ENCODE data around the gene LRRN4CL.
"Not testable (repeated sequence)": the region's sequence is repeated elsewhere in the genome, so short reads cannot be mapped to it uniquely, and the experiment has no call there.

The LRRN4CL gene

DNA sequence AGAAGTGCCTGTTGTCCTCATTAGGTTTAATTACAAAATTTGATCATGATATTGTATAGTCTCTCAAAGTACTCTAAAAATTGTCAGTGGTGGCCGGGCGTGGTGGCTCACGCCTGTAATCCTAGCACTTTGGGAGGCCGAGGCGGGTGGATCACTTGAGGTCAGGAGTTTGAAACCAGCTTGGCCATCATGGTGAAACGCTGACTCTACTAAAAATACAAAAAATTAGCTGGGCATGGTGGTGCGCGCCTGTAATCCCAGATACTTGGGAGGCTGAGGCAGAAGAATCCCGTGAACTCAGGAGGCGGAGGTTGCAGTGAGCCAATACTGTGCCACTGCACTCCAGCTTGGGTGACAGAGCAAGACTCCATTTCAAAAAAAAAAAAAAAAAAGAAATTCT, 13.9 kb downstream of the LRRN4CL start:
- not testable (repeated sequence) for DNase-seq

- DNase-seq, result no peak
These were observed 16.2 kb downstream of the LRRN4CL start for GRCh38 chr11:62673196-62673525.

GRCh38 chr11:62671608-62672389, 17.5 kb downstream of the LRRN4CL start, which contains the start of the genes LBHD1 and UQCC3:
Gene LBHD1, minus strand, starts transcription at chr11:62672267. Its CDS starts 2,236 bp downstream, at chr11:62670031.
Gene UQCC3, plus strand, starts transcription at chr11:62671673. Its CDS starts 73 bp downstream, at chr11:62671746.
- peak; percentile 30 to 83 (median 60) for DNase-seq

- DNase-seq, result peak in 3 of 5 experiments; percentile 27 to 71 (median 50)
These were observed 18.1 kb downstream of the LRRN4CL start for GRCh38 chr11:62671236-62671607.

- DNase-seq, result no peak
These were observed 19.7 kb downstream of the LRRN4CL start for GRCh38 chr11:62669420-62670161.

DNA sequence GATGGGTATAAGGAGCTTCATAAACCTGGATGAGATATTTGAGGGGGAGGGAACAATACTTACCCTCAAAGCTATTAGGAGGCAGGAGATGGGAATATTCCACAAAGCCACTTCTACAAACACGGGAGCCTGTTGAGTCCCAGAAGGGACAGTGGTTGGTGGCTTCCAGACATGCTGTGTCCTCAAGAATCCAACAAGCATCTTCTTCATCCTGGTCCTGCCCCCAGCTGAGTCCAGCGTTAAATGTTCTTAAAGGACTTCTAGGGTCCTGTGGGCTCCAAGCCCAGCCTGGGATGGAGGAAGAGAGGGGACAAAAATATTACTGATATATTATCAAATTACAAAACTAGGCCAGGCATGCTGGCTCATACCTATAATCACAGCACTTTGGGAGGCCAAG, 21.9 kb downstream of the LRRN4CL start:
- no peak for DNase-seq

GRCh38 chr11:62666259-62666926, 22.9 kb downstream of the LRRN4CL start:
- DNase-seq, result peak in 1 of 5 experiments; percentile 37

- peak; percentile 21 to 78 (median 54) for DNase-seq
These were observed 23.6 kb downstream of the LRRN4CL start for GRCh38 chr11:62665599-62666258.

DNA sequence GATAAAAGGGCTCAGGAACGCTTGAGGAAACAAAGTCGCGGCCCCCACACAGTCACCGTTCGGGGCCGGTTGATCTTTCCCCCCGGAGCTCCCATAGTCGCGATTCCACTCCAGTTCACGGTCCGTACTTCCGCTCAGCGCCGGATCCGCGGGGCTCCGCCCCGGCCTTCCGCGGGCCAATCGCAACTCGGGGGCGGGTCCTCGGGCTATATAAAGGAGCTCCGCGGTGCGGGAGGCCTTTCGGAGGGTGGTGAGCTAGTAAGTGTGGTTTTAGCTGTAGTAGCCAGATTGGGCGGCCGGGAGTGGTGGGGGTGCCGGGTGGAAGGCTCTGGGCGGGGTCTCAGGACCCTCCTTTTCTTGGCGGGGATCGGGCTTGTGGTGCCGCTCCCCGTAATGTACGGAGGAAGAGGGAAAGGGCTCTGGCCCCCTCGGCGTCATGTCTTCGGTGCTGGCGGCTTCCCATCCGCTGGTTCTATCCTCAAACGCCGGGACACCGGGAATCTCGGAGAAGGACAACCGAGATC, 24.2 kb downstream of the LRRN4CL start, which contains the start of the genes C11orf98 and CSKMT:
Gene C11orf98, minus strand, starts transcription at position 136 of the 524 bp plus-strand sequence. Its CDS starts 41 bp downstream, at position 95.
Gene CSKMT, plus strand, starts transcription at position 238 of the 524 bp plus-strand sequence. CDS start 568 bp downstream, outside the sequence.
- peak; percentile 88 to 94 (median 93) for DNase-seq

DNA sequence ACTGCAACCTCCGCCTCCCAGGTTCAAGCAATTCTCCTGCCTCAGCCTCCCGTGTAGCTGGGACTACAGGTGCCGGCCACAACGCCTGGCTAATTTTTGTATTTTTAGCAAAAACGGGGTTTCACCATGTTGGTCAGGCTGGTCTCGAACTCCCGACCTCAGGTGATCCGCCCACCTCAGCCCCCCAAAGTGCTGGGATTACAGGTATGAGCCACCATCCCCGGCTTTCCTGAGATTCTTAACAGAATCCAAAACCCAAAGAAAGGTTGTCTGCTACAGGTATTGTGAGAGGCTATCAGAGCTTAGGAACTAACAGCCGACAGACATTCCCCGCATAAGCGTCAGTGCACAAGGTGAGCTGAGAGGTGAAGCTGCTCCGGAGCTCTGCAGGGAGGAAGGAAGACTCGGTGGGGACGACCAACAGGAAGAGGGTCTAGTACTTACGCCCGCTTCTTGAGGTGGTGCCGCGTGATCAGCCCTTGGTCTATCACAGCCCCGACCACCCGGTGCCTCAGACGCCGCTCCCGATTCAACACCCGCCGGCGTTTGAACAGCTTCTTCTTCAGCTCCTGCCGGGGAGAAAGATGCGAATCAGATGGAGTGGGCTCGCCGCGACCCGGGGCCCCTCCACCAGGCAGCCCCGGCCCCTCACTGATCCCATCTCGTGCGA, 24.8 kb downstream of the LRRN4CL start:
- DNase-seq, result peak in 3 of 5 experiments; percentile 28 to 82 (median 33)

DNA sequence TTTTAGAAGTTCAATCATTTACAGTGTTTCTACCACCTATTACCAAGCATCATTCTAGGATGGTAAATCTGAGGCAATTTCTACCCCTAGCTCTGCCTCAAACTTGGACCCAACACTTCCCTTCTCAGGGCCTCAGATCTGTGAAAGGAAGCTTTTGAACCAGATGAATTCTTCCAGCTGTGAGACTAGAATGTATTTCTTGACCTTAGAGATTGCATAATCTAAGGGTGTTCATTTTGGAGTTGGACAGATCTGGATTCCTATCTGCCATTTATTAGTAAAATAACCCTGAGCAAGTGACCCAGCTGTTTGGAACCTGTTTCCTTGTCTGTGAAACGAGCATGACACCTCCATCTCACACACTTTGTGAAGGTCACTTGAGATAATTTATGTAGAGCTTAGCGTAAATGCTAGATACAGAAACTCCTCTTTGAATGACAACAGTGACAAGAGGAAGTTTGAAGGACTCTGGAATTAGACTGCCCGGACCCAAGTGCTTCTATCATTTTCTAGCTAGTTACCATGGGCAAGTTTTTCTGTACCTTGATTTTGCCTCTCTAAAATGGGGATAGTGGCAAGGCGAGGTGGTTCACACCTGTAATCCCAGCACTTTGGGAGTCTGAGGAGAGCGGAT, 32.4 kb downstream of the LRRN4CL start:
- DNase-seq, result no peak

DNA sequence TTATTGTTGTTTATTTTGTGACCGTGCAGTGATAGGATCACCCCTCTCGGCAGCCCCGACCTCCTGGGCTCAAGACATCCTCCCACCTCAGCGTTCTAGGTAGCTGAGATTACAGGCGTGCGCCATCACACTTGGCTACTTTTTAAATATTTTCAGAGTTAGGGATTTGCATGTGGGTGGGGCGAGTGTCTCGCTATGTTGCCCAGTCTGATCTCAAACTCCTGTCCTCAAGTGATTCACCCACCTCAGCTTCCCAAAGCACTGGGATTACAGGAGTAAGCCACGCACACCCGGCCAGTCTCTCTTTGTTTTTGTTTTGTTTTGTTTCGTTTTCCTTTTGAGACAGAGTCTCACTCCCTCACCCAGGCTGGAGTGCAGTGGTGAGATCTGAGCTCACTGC, 35.0 kb downstream of the LRRN4CL start:
- no peak for DNase-seq

DNA sequence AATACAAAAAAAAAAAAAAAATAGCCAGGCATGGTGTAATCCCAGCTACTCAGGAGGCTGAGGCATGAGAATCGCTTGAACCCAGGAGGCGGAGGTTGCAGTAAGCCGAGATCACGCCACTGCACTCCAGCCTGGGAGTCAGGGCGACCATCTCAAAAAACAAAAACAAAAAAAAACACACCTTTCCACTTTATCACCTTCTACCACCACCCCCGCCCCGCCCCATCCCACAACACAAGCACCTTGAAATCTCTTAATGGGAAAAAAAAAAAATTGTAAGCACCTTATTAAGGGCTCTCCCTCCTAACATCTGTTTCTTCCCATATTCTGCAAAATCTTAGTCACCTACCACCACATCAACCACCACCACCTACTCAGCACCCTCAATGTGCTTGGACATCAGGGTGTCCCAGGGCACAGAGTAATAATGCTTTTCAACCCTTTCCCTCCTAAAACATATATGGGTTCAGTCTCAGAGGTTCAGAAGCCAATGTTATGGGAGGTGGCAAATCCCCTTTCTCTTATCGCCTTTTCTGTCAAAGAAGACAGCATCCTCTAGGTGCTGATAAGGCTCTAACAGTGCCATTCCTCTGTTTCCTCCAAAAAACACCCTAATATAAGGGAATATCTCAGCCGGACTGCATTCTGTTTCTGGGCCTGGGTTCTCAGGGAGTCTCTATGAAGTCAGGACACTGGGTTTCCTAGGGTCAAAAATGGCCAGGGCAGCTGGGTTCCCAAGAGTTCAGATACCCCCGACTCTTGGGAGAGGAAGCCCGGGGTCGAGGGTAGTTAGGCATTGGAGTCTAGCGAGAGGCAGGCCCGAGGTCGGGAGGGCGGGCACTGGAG, 36.9 kb downstream of the LRRN4CL start:
- peak in 1 of 5 experiments; percentile 30 for DNase-seq

- DNase-seq, result not testable (repeated sequence)
These were observed 39.0 kb downstream of the LRRN4CL start for GRCh38 chr11:62650283-62650682.

DNA sequence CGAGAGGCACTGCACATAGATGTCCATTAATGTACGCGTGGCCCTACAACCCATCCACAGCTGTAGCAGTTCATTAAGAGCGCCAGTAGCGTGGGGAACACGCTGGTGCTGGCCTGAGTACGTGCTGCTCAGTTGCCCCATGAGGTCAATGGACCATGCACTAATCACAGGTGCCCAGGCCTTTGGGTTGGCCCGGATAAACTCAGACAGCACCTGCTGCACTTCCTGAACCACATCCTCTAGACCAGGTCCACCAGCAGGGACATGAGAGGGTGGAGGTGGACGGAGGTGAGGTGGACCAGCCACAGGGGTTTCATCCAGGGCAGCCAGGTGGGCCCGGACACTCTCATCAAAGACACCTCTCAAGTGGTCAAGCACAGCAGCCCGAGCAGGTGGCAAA, 39.8 kb downstream of the LRRN4CL start:
- DNase-seq, result no peak

GRCh38 chr11:62648967-62649364, 40.4 kb downstream of the LRRN4CL start:
- no peak for DNase-seq

DNA sequence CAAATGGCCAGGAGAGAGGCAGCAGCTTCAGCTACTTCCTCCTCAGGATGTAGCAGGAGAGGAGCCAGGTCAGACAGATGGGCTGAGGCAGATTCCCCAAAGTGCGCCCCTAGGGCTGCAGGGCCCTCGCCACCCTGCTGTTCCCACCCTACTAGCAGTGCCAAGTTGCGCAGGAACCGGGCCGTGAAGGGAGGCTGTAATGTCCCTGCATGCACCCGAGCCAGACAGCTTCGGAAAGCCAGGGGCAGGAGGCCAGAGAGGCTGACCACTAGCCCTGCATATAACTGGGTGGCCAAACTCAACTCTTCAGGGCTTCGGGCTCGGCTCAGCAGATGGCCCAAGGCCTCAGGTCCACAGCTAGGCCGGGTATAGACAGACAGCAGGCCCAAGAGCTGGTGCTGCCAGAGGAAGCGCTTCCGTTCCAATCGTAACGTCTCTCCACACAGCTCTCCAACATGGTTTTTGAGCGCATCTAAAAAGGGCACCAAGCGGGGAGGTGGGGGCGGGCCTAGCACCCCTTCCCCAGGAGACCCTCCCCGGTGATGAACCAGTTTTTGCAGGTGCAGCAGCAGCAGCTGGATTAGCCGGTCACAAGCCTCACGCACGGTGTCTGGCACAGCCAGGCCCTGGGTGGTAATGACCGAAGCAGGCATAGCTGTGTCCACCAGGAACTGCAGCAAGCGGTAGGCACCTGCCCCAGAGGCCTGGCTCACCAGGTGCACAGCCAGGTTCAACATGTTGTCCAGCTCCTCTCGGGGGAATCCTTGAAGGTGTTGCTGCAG, 41.0 kb downstream of the LRRN4CL start:
- DNase-seq, result no peak

- no peak for DNase-seq
These were observed 41.7 kb downstream of the LRRN4CL start for GRCh38 chr11:62647609-62648005.
